LHCN-M2 (cell line): ENCODE results near the gene GRM8. TPM values are rescaled to one million over a fixed set of nuclear protein-coding genes. Genes with fewer than 3 reads are reported as not detected.

Source experiments
- DNase-seq: peaks from one replicate; pipeline ENCODE4 v3.0.0-alpha.2; 2012; ENCODE audit warnings: low read depth
- total RNA-seq: library from RNA; depleted of rRNA; stranded (reverse); fragments of >200 nt; gene quantifications from 2 replicates; pipeline ENCODE4 v1.2.3, GENCODE V29; 2014

The GRM8 gene
- total RNA-seq, 1 experiment from 2014 or later: 0.11 TPM

- DNase-seq: no peak
Observed at GRCh38 chr7:127231415-127231814, 21.3 kb downstream of the GRM8 start.

GRCh38 chr7:127230192-127230925, 22.4 kb downstream of the GRM8 start:
- DNase-seq: no peak

GRCh38 chr7:127226685-127227374, 25.9 kb downstream of the GRM8 start:
- DNase-seq: no peak

- DNase-seq: no peak
Observed at GRCh38 chr7:127221731-127222130, 31.0 kb downstream of the GRM8 start.

GRCh38 chr7:127214956-127215718, 37.6 kb downstream of the GRM8 start:
- no peak for DNase-seq

GRCh38 chr7:127209886-127210285, 42.9 kb downstream of the GRM8 start:
- no peak for DNase-seq

- no peak for DNase-seq
Observed at GRCh38 chr7:127208860-127209259, 43.9 kb downstream of the GRM8 start.

GRCh38 chr7:127208351-127208750, 44.4 kb downstream of the GRM8 start:
- no peak for DNase-seq

GRCh38 chr7:127207806-127208205, 44.9 kb downstream of the GRM8 start:
- no peak for DNase-seq

- DNase-seq: no peak
Observed at GRCh38 chr7:127207230-127207629, 45.5 kb downstream of the GRM8 start.

- no peak for DNase-seq
Observed at GRCh38 chr7:127194571-127194970, 58.2 kb downstream of the GRM8 start.

- DNase-seq: no peak
Observed at GRCh38 chr7:127189886-127190285, 62.9 kb downstream of the GRM8 start.

- DNase-seq: no peak
Observed at GRCh38 chr7:127189074-127189473, 63.7 kb downstream of the GRM8 start.

- no peak for DNase-seq
Observed at GRCh38 chr7:127187740-127188139, 65.0 kb downstream of the GRM8 start.

GRCh38 chr7:127186686-127187085, 66.1 kb downstream of the GRM8 start:
- DNase-seq: no peak

GRCh38 chr7:127177156-127177555, 75.6 kb downstream of the GRM8 start:
- DNase-seq: no peak

- DNase-seq: no peak
Observed at GRCh38 chr7:127162366-127162765, 90.4 kb downstream of the GRM8 start.

GRCh38 chr7:127158659-127159058, 94.1 kb downstream of the GRM8 start:
- DNase-seq: no peak

GRCh38 chr7:127154958-127155357, 97.8 kb downstream of the GRM8 start:
- no peak for DNase-seq

- DNase-seq: no peak
Observed at GRCh38 chr7:127154101-127154500, 98.6 kb downstream of the GRM8 start.

GRCh38 chr7:127153315-127153714, 99.4 kb downstream of the GRM8 start:
- no peak for DNase-seq

- no peak for DNase-seq
Observed at GRCh38 chr7:127152423-127152822, 100.3 kb downstream of the GRM8 start.
